ENCODE data around the gene IL22RA1. TPM values are rescaled to one million over a fixed set of nuclear protein-coding genes. Genes with fewer than 3 reads are reported as not detected.

The IL22RA1 gene
- total and polyA plus RNA-seq, 9 of the 15 experiments (the other 6 are each of a cell fraction or from before 2014, with no cell fraction given): not detected

DNA sequence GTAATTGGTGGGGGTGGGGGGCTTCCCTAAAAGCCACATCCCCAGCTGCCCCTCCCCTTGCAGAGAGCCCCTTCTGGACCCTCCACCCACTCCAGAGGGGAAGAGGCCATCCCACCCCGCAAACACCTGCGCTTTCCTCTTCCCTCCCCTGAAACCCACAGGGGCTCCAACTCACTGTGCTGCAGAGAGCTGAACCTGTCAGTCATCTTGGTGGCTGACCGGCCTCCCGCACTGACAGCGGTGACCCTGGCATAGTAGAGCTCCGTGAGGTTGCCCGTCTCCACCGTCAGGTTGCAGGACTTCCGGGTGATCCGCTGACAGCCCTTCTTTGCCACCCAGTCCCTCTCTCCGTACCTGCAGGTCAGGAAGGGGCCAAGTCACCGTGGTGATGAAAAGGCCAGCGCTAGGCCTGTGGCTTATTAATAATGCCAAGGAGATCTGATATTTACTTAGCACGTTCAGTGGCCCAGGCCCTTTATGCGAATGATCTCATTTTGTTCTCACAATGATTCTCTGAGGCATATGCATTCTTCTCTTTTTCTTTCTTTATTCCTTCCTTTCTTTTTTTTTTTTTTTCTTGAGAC is 5.9 kb downstream of the IL22RA1 start:
- H3K4me3 ChIP-seq: no peak overlapping the region

DNA sequence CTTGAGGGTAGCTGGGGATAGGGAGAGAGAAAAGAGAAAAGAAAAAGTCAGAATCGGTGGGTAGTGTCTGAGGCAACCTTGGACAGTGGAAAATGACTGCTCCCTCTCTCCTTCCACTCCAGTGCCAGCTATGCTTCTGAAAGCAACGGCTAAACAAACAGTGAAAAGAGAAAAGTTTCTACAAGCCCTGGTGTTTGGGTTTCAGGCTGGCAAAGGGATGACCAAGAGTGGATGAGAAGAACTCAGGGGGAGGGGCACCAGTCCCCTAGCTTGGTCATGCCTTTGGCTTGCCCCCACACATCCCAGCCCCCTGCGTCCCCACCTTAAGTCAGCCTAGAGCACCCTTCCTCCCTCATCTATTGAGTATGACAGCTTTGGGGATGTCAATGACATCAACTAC is 8.6 kb downstream of the IL22RA1 start:
- no peak overlapping the region for H3K27ac ChIP-seq (ENCODE audit: extremely low read depth, low read depth, low read length)
- no peak overlapping the region for H3K9ac ChIP-seq (ENCODE audit: insufficient read depth in 1 of 2, low read depth in 2 of 2, low read length in 2 of 2)
- H3K79me2 ChIP-seq (ENCODE audit: control insufficient read depth, insufficient read depth, low read length): no peaks in the 10 kb centered on the region
- no peaks in the 10 kb centered on the region for H3K36me3 ChIP-seq (ENCODE audit: control insufficient read depth, insufficient read depth, low read length)
- no peaks in the 10 kb centered on the region for H3K9me3 ChIP-seq (replicated peaks; ENCODE audit: control insufficient read depth, insufficient read depth, low read depth, low read length)
- no peak for ATAC-seq
- no TSS peak for BruUV-seq (replicated peaks)
- H2AFZ ChIP-seq (ENCODE audit: low read depth, low read length): no peak overlapping the region
- no peak overlapping the region for H3K4me2 ChIP-seq (ENCODE audit: insufficient read depth, low read length)
- 0 out of 2 replicates have a peak, but pooled peaks cover 2% of the 10 kb centered on the region for H4K20me1 ChIP-seq (replicated peaks; ENCODE audit: control insufficient read depth, insufficient read depth, low read length)
- H3K27me3 ChIP-seq (ENCODE audit: control insufficient read depth in 2 of 2, insufficient read depth in 2 of 2, low read length in 2 of 2): peaks cover 20 to 24% of the 10 kb centered on the region in 2 experiments; a peak in 4 of 5 replicates
- H3K4me1 ChIP-seq (replicated peaks in 1 of 2; ENCODE audit: control insufficient read depth in 2 of 2, insufficient read depth in 2 of 2, low read length in 2 of 2): no peaks in the 10 kb centered on the region
- no peak overlapping the region for H3K4me3 ChIP-seq
- ChIA-PET CTCF (ENCODE audit: low intra/inter-chr PET ratio) (no interaction called here), POLR2A (no interaction called here)
- no peaks in the 10 kb centered on the region for H3K9me1 ChIP-seq (ENCODE audit: control insufficient read depth, insufficient read depth, low read length)
- intact Hi-C loops (cut with micrococcal nuclease) (no loop called here), in situ Hi-C loops (cut with MboI) (no loop called here)
- 0% methylated on average over 3 of the region's 3 CpGs for WGBS (ENCODE audit: insufficient coverage, low coverage, missing lambda C conversion rate)
- DNase-seq (ENCODE audit: extremely low read depth in 1 of 4, low spot score in 3 of 4): no peak
- FAIRE-seq: no peak
- TF ChIP-seq, protein P1, sequence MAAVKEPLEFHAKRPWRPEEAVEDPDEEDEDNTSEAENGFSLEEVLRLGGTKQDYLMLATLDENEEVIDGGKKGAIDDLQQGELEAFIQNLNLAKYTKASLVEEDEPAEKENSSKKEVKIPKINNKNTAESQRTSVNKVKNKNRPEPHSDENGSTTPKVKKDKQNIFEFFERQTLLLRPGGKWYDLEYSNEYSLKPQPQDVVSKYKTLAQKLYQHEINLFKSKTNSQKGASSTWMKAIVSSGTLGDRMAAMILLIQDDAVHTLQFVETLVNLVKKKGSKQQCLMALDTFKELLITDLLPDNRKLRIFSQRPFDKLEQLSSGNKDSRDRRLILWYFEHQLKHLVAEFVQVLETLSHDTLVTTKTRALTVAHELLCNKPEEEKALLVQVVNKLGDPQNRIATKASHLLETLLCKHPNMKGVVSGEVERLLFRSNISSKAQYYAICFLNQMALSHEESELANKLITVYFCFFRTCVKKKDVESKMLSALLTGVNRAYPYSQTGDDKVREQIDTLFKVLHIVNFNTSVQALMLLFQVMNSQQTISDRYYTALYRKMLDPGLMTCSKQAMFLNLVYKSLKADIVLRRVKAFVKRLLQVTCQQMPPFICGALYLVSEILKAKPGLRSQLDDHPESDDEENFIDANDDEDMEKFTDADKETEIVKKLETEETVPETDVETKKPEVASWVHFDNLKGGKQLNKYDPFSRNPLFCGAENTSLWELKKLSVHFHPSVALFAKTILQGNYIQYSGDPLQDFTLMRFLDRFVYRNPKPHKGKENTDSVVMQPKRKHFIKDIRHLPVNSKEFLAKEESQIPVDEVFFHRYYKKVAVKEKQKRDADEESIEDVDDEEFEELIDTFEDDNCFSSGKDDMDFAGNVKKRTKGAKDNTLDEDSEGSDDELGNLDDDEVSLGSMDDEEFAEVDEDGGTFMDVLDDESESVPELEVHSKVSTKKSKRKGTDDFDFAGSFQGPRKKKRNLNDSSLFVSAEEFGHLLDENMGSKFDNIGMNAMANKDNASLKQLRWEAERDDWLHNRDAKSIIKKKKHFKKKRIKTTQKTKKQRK (IDR thresholded peaks at IDR 0.05; ENCODE audit: borderline replicate concordance, low read depth, low read length): no peak
- TF ChIP-seq HNRNPLL (IDR thresholded peaks at IDR 0.05; ENCODE audit: low read depth, low read length, poor library complexity, severe bottlenecking) (no peak), TRIM28 (IDR thresholded peaks at IDR 0.05) (no peak), MTA3 (IDR thresholded peaks at IDR 0.05; ENCODE audit: borderline replicate concordance) (no peak), TCF7 (IDR thresholded peaks at IDR 0.05; ENCODE audit: borderline replicate concordance) (no peak), SRSF7 (optimal IDR thresholded peaks at IDR 0.05; ENCODE audit: low read depth, low read length) (no peak)
- TF ChIP-seq, protein P2, sequence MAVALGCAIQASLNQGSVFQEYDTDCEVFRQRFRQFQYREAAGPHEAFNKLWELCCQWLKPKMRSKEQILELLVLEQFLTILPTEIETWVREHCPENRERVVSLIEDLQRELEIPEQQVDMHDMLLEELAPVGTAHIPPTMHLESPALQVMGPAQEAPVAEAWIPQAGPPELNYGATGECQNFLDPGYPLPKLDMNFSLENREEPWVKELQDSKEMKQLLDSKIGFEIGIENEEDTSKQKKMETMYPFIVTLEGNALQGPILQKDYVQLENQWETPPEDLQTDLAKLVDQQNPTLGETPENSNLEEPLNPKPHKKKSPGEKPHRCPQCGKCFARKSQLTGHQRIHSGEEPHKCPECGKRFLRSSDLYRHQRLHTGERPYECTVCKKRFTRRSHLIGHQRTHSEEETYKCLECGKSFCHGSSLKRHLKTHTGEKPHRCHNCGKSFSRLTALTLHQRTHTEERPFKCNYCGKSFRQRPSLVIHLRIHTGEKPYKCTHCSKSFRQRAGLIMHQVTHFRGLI (CRISPR knock-in tag; IDR thresholded peaks at IDR 0.05): no peak

More for the DNA sequence above, 5.9 kb downstream of the IL22RA1 start:
- no TSS peak for BruUV-seq (replicated peaks)
- Histone ChIP-seq H3K4me1 (replicated peaks in 1 of 2; ENCODE audit: control insufficient read depth in 2 of 2, insufficient read depth in 2 of 2, low read length in 2 of 2) (no peaks in the 10 kb centered on the region), H3K9ac (ENCODE audit: insufficient read depth in 1 of 2, low read depth in 2 of 2, low read length in 2 of 2) (no peak overlapping the region), H3K4me2 (ENCODE audit: insufficient read depth, low read length) (no peak overlapping the region), H3K9me3 (replicated peaks; ENCODE audit: control insufficient read depth, insufficient read depth, low read depth, low read length) (no peaks in the 10 kb centered on the region), H4K20me1 (replicated peaks; ENCODE audit: control insufficient read depth, insufficient read depth, low read length) (peaks cover 13% of the 10 kb centered on the region; the same call in 1 of the 2 replicates), H3K79me2 (ENCODE audit: control insufficient read depth, insufficient read depth, low read length) (no peaks in the 10 kb centered on the region), H3K27me3 (ENCODE audit: control insufficient read depth in 2 of 2, insufficient read depth in 2 of 2, low read length in 2 of 2) (peaks cover 34 to 48% of the 10 kb centered on the region in 2 experiments; a peak in 4 of 5 replicates), H2AFZ (ENCODE audit: low read depth, low read length) (no peak overlapping the region), H3K36me3 (ENCODE audit: control insufficient read depth, insufficient read depth, low read length) (no peaks in the 10 kb centered on the region), H3K9me1 (ENCODE audit: control insufficient read depth, insufficient read depth, low read length) (no peaks in the 10 kb centered on the region), H3K27ac (ENCODE audit: extremely low read depth, low read depth, low read length) (no peak overlapping the region)
- WGBS (ENCODE audit: insufficient coverage, low coverage, missing lambda C conversion rate): 4% methylated on average over 15 of the region's 15 CpGs
- in situ Hi-C loops (cut with MboI) (no loop called here), intact Hi-C loops (cut with micrococcal nuclease) (no loop called here)
- DNase-seq (ENCODE audit: extremely low read depth in 1 of 4, low spot score in 3 of 4) (no peak), ATAC-seq (no peak), FAIRE-seq (no peak)
- ChIA-PET POLR2A (no interaction called here), CTCF (ENCODE audit: low intra/inter-chr PET ratio) (interaction anchor here (0.7 kb wide), 1 partner anchor 551 kb away, joined by 6 read pairs; no protein-coding TSS in a partner anchor)
- no peak for TF ChIP-seq NFIC (IDR thresholded peaks at IDR 0.05)
- TF ChIP-seq, protein P3, sequence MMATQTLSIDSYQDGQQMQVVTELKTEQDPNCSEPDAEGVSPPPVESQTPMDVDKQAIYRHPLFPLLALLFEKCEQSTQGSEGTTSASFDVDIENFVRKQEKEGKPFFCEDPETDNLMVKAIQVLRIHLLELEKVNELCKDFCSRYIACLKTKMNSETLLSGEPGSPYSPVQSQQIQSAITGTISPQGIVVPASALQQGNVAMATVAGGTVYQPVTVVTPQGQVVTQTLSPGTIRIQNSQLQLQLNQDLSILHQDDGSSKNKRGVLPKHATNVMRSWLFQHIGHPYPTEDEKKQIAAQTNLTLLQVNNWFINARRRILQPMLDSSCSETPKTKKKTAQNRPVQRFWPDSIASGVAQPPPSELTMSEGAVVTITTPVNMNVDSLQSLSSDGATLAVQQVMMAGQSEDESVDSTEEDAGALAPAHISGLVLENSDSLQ (IDR thresholded peaks at IDR 0.05): peak; percentile 43; the same call in 1 of the 2 replicates

All from K562 (cell line).